ENCODE results near the gene MAPK1IP1L. TPM values are rescaled to one million over a fixed set of nuclear protein-coding genes. Genes with fewer than 3 reads are reported as not detected.

The MAPK1IP1L gene
- total RNA-seq, 2 experiments from 2014 or later = 24.6 to 94.8 TPM

- H3K27ac ChIP-seq (ENCODE audit: low read depth, low read length, poor library complexity, severe bottlenecking) = peak overlapping the region; percentile 81
- H3K9me3 ChIP-seq (ENCODE audit: low read length) = no peaks in the 10 kb centered on the region
- peaks cover 59% of the 10 kb centered on the region for H3K79me2 ChIP-seq (ENCODE audit: insufficient read depth, low read depth, low read length)
- TSS peak; percentile 61 for BruUV-seq (replicated peaks)
- H3K4me2 ChIP-seq (ENCODE audit: low read length) = peak overlapping the region; percentile 87
- TF ChIP-seq CTCF (conservative IDR thresholded peaks at IDR 0.05; ENCODE audit: low read length) (no peak), EZH2phosphoT487 (IDR thresholded peaks at IDR 0.05; ENCODE audit: borderline replicate concordance, low read depth, low read length) (no peak)
- peaks cover 48% of the 10 kb centered on the region for H3K36me3 ChIP-seq (ENCODE audit: insufficient read depth, low read length)
- no peak for DNase-seq (ENCODE audit: low spot score)
- CTCF ChIA-PET (ENCODE audit: unreplicated experiment) = interaction anchor here (1.0 kb wide), 1 partner anchor 26 kb away, joined by 3 read pairs; no protein-coding TSS in a partner anchor
- intact Hi-C loops (cut with micrococcal nuclease; ENCODE audit: unreplicated experiment) = loop anchor here (10.0 kb wide), 1 partner anchor 222 kb away; the partner anchor contains the start of gene FBXO34
- peak overlapping the region; percentile 96; the same call in 1 of the 2 replicates for H2AFZ ChIP-seq (ENCODE audit: low read length)
- H3K4me3 ChIP-seq (ENCODE audit: low read depth, low read length, poor library complexity, severe bottlenecking) = peak overlapping the region; percentile 95
- H4K20me1 ChIP-seq (ENCODE audit: insufficient read depth, low read length) = peaks cover 27% of the 10 kb centered on the region
- H3K9me2 ChIP-seq (ENCODE audit: insufficient read depth, low read length) = no peaks in the 10 kb centered on the region
- H3K4me1 ChIP-seq (ENCODE audit: insufficient read depth, low read length, poor library complexity, severe bottlenecking) = peaks cover 20% of the 10 kb centered on the region
- POLR2A ChIA-PET = interaction anchor here (0.5 to 2.5 kb wide), 9 partner anchors 13 to 140 kb away, joined by 3 to 12 read pairs (median 3); partner anchors contain the start of genes DLGAP5, SOCS4 and WDHD1
Measured at GRCh38 chr14:55052269-55052930, 953 bp downstream of the MAPK1IP1L start.

GRCh38 chr14:55053018-55053417 is 1.6 kb downstream of the MAPK1IP1L start:
- peaks cover 54% of the 10 kb centered on the region for H3K36me3 ChIP-seq (ENCODE audit: insufficient read depth, low read length)
- ChIA-PET CTCF (ENCODE audit: unreplicated experiment) (no interaction called here), POLR2A (interaction anchor here (0.5 to 1.9 kb wide), 8 partner anchors 13 to 139 kb away, joined by 3 to 12 read pairs (median 3); partner anchors contain the start of gene DLGAP5)
- peak overlapping the region; percentile 87 for H3K4me2 ChIP-seq (ENCODE audit: low read length)
- H2AFZ ChIP-seq (ENCODE audit: low read length) = no peak overlapping the region
- no peaks in the 10 kb centered on the region for H3K9me3 ChIP-seq (ENCODE audit: low read length)
- peaks cover 29% of the 10 kb centered on the region for H4K20me1 ChIP-seq (ENCODE audit: insufficient read depth, low read length)
- TF ChIP-seq CTCF (conservative IDR thresholded peaks at IDR 0.05; ENCODE audit: low read length) = no peak
- no TSS peak for BruUV-seq (replicated peaks)
- peaks cover 20% of the 10 kb centered on the region for H3K4me1 ChIP-seq (ENCODE audit: insufficient read depth, low read length, poor library complexity, severe bottlenecking)
- no peak for DNase-seq (ENCODE audit: low spot score)
- H3K9me2 ChIP-seq (ENCODE audit: insufficient read depth, low read length) = no peaks in the 10 kb centered on the region
- H3K27ac ChIP-seq (ENCODE audit: low read depth, low read length, poor library complexity, severe bottlenecking) = no peak overlapping the region
- peak overlapping the region; percentile 95 for H3K4me3 ChIP-seq (ENCODE audit: low read depth, low read length, poor library complexity, severe bottlenecking)
- intact Hi-C loops (cut with micrococcal nuclease; ENCODE audit: unreplicated experiment) = loop anchor here (10.0 kb wide), 1 partner anchor 222 kb away; the partner anchor contains the start of gene FBXO34
- peaks cover 65% of the 10 kb centered on the region for H3K79me2 ChIP-seq (ENCODE audit: insufficient read depth, low read depth, low read length)

DNA sequence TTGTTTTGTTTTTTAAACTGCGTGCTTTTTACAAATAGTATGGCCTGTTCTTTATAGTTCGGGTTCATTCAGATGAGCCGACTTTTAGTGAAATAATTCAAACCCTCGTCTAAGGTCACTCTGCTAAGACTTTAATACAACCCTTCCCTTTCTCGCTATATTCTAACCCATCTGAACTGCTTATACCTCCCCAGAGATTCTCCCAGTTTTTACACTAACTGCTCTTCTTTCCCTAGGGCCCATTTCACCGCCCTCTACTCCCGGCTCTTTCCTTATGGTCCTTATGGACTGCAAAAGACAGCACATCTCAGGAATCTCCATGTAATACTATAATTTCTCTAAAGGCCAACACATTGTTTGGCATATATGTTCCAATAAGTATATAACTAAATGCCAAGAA is 2.1 kb downstream of the MAPK1IP1L start:
- no peak for TF ChIP-seq EZH2phosphoT487 (IDR thresholded peaks at IDR 0.05; ENCODE audit: borderline replicate concordance, low read depth, low read length)
- no peak for TF ChIP-seq CTCF (conservative IDR thresholded peaks at IDR 0.05; ENCODE audit: low read length)
- H3K9me2 ChIP-seq (ENCODE audit: insufficient read depth, low read length) = no peaks in the 10 kb centered on the region
- peaks cover 59% of the 10 kb centered on the region for H3K36me3 ChIP-seq (ENCODE audit: insufficient read depth, low read length)
- H3K4me3 ChIP-seq (ENCODE audit: low read depth, low read length, poor library complexity, severe bottlenecking) = no peak overlapping the region
- BruUV-seq (replicated peaks) = no TSS peak
- H4K20me1 ChIP-seq (ENCODE audit: insufficient read depth, low read length) = peaks cover 32% of the 10 kb centered on the region
- no peak overlapping the region for H2AFZ ChIP-seq (ENCODE audit: low read length)
- no peak overlapping the region for H3K27ac ChIP-seq (ENCODE audit: low read depth, low read length, poor library complexity, severe bottlenecking)
- H3K4me2 ChIP-seq (ENCODE audit: low read length) = peak overlapping the region; percentile 87; the same call in 1 of the 2 replicates
- ChIA-PET POLR2A (interaction anchor here (1.1 to 1.9 kb wide), 5 partner anchors 12 to 138 kb away, joined by 3 to 12 read pairs (median 3); partner anchors contain the start of gene DLGAP5), CTCF (ENCODE audit: unreplicated experiment) (no interaction called here)
- intact Hi-C loops (cut with micrococcal nuclease; ENCODE audit: unreplicated experiment) = loop anchor here (10.0 kb wide), 1 partner anchor 221 kb away; the partner anchor contains the start of gene FBXO34
- peaks cover 20% of the 10 kb centered on the region for H3K4me1 ChIP-seq (ENCODE audit: insufficient read depth, low read length, poor library complexity, severe bottlenecking)
- H3K79me2 ChIP-seq (ENCODE audit: insufficient read depth, low read depth, low read length) = peaks cover 70% of the 10 kb centered on the region
- H3K9me3 ChIP-seq (ENCODE audit: low read length) = no peaks in the 10 kb centered on the region
- DNase-seq (ENCODE audit: low spot score) = no peak
